Trophoblast cell (in vitro differentiated cells and primary cell): ENCODE results near the gene SLC51B.
A peak's percentile ranks its signal among the peaks of the same experiment; 100 is the strongest.

Experiments
- DNase-seq, 2 donors: peaks; one replicate each; pipeline ENCODE4 v3.0.0-alpha.2; 2016
- H2AFZ ChIP-seq: 2 replicates; pipeline ENCODE4 v1.6.1; 2013; ENCODE audit warnings: low read length, moderate library complexity, mild to moderate bottlenecking; ENCODE audit not compliant: insufficient read depth, poor library complexity
- H2AK5ac ChIP-seq: 2 replicates; pipeline ENCODE4 v1.6.1; 2013; ENCODE audit warnings: mild to moderate bottlenecking, low read length
- H2BK120ac ChIP-seq: 2 replicates; pipeline ENCODE4 v1.6.1; 2013; ENCODE audit warnings: low read length, mild to moderate bottlenecking, moderate library complexity; ENCODE audit not compliant: insufficient read depth, poor library complexity
- H2BK12ac ChIP-seq: 2 replicates; pipeline ENCODE4 v1.6.1; 2013; ENCODE audit warnings: mild to moderate bottlenecking, low read length, moderate library complexity
- H2BK5ac ChIP-seq: 2 replicates; pipeline ENCODE4 v1.6.1; 2013; ENCODE audit warnings: low read length, low read depth, moderate library complexity, mild to moderate bottlenecking; ENCODE audit not compliant: poor library complexity
- H3K14ac ChIP-seq: 2 replicates; pipeline ENCODE4 v1.6.1; 2013; ENCODE audit warnings: mild to moderate bottlenecking, low read length
- H3K18ac ChIP-seq: 2 replicates; pipeline ENCODE4 v1.6.1; 2013; ENCODE audit warnings: mild to moderate bottlenecking, low read length
- H3K23ac ChIP-seq: 2 replicates; pipeline ENCODE4 v1.6.1; 2013; ENCODE audit warnings: low read length
- H3K27ac ChIP-seq: 2 replicates; pipeline ENCODE4 v1.5.1; 2013; ENCODE audit warnings: low read depth, mild to moderate bottlenecking, inconsistent platforms, low read length, moderate library complexity
- H3K27me3 ChIP-seq: 2 replicates; pipeline ENCODE4 v1.6.1; 2013; ENCODE audit warnings: inconsistent platforms, mild to moderate bottlenecking, low read length, moderate library complexity; ENCODE audit not compliant: insufficient read depth
- H3K36me3 ChIP-seq, 2 experiments: 1 replicate in 1 of 2; 2 replicates in 1 of 2; pipeline ENCODE4 v1.6.1; 2013; ENCODE audit warnings: low read length in 2 of 2, mild to moderate bottlenecking in 2 of 2, moderate library complexity in 1 of 2; ENCODE audit not compliant: insufficient read depth in 2 of 2, control insufficient read depth in 1 of 2
- H3K4ac ChIP-seq: 2 replicates; pipeline ENCODE4 v1.6.1; 2013; ENCODE audit warnings: low read depth, mild to moderate bottlenecking, low read length, moderate library complexity
- H3K4me1 ChIP-seq, 2 experiments: 1 replicate in 1 of 2; 2 replicates in 1 of 2; pipeline ENCODE4 v1.6.1; 2013; ENCODE audit warnings: low read length in 2 of 2, mild to moderate bottlenecking in 2 of 2, moderate library complexity in 1 of 2; ENCODE audit not compliant: insufficient read depth in 2 of 2, control insufficient read depth in 1 of 2
- H3K4me2 ChIP-seq: 2 replicates; pipeline ENCODE4 v1.6.1; 2013; ENCODE audit warnings: inconsistent platforms, mild to moderate bottlenecking, low read length, moderate library complexity
- H3K4me3 ChIP-seq: 2 replicates; pipeline ENCODE4 v1.5.1; 2013; ENCODE audit warnings: mild to moderate bottlenecking, low read depth, low read length, inconsistent platforms
- H3K79me1 ChIP-seq: one replicate; pipeline ENCODE4 v1.6.1; 2013; ENCODE audit warnings: low read length
- H3K79me2 ChIP-seq: 2 replicates; pipeline ENCODE4 v1.6.1; 2013; ENCODE audit warnings: low read length, mild to moderate bottlenecking; ENCODE audit not compliant: control insufficient read depth, insufficient read depth, poor library complexity
- H3K9ac ChIP-seq: 2 replicates; pipeline ENCODE4 v1.6.1; 2013; ENCODE audit warnings: mild to moderate bottlenecking, low read length
- H3K9me3 ChIP-seq: 2 replicates; pipeline ENCODE4 v1.6.1; 2013; ENCODE audit warnings: low read depth, mild to moderate bottlenecking, control low read depth, inconsistent platforms, low read length; ENCODE audit not compliant: insufficient read depth
- H4K12ac ChIP-seq: 2 replicates; pipeline ENCODE4 v1.6.1; 2013; ENCODE audit warnings: low read depth, mild to moderate bottlenecking, low read length, moderate library complexity
- H4K8ac ChIP-seq: 2 replicates; pipeline ENCODE4 v1.6.1; 2013; ENCODE audit warnings: low read depth, mild to moderate bottlenecking, low read length, moderate library complexity
- H4K91ac ChIP-seq: one replicate; pipeline ENCODE4 v1.6.1; 2013; ENCODE audit warnings: low read depth, mild to moderate bottlenecking, low read length, moderate library complexity
- WGBS: extraction: QIAGEN DNeasy Blood & Tissue Kit; methylation state at CpG from one replicate; pipeline ENCODE4 v1.1.7; 2013; ENCODE audit warnings: missing lambda C conversion rate; ENCODE audit not compliant: insufficient read length, insufficient coverage; ENCODE audit errors: extremely low coverage; 5-methylcytosine and 5-hydroxymethylcytosine counted together

The SLC51B gene

GRCh38 chr15:65028921-65029735, 16.1 kb upstream of the SLC51B start, which contains the start of gene MTFMT:
Gene MTFMT, minus strand, starts transcription at chr15:65029639. Its CDS starts 26 bp downstream, at chr15:65029613.
- Histone ChIP-seq H3K4me2 (peak within 1 kb of the TSS; percentile 99), H3K27ac (no peak within 1 kb of the TSS), H2BK12ac (no peak within 1 kb of the TSS), H4K8ac (peak within 1 kb of the TSS; percentile 61), H2BK120ac (peak within 1 kb of the TSS; percentile 31), H2AFZ (peak within 1 kb of the TSS; percentile 90), H3K4me3 (peak within 1 kb of the TSS; percentile 94), H3K79me1 (peaks cover 5% of the 10 kb centered on the region), H3K18ac (peak within 1 kb of the TSS; percentile 97), H3K36me3 (no peaks in the 10 kb centered on the region), H3K27me3 (no peaks in the 10 kb centered on the region), H4K12ac (peak within 1 kb of the TSS; percentile 77), H3K9me3 (peaks cover 2% of the 10 kb centered on the region), H3K4me1 (peaks cover 2 to 3% of the 10 kb centered on the region in 2 experiments), H4K91ac (peak within 1 kb of the TSS; percentile 55), H3K9ac (peak within 1 kb of the TSS; percentile 94), H3K79me2 (peaks cover 5% of the 10 kb centered on the region), H2AK5ac (peak within 1 kb of the TSS; percentile 81), H3K23ac (no peak within 1 kb of the TSS), H3K4ac (peak within 1 kb of the TSS; percentile 90), H2BK5ac (peak within 1 kb of the TSS; percentile 16), H3K14ac (peak within 1 kb of the TSS; percentile 93)
- peak; percentile 74 to 86 for DNase-seq
- no CpG with 5 or more reads among the region's 73 CpGs for WGBS

DNA sequence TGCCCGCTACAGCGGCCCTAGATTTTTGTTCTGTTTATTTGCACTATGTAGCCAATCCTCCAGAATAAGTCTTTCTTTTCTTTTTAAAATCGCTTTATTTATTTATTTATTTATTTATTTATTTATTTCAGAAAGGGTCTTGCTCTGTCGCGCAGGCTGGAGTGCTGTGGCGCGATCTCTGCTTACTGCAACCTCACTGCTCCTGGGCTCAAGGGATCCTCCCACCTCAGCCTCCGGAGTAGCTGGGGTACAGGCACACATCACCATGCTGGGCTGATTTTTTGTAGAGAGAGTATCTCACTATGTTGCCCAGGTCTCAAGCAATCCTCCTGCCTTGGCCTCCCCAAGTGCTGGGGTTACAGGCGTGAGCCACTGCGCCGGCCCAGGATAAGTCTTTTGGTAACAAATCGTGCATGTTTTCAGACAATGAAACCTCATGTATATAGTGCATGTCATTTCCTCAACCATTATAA, 15.4 kb upstream of the SLC51B start:
- DNase-seq, result no peak
- Histone ChIP-seq H3K18ac (no peak overlapping the region), H3K4me1 (peaks cover 2 to 3% of the 10 kb centered on the region in 2 experiments), H2BK5ac (no peak overlapping the region), H3K9ac (no peak overlapping the region), H3K79me1 (peaks cover 5% of the 10 kb centered on the region), H3K36me3 (no peaks in the 10 kb centered on the region), H3K9me3 (peaks cover 2% of the 10 kb centered on the region), H3K23ac (no peak overlapping the region), H4K8ac (no peak overlapping the region), H2BK120ac (no peak overlapping the region), H3K4me3 (peak overlapping the region; percentile 10), H3K4ac (no peak overlapping the region), H2AFZ (no peak overlapping the region), H2BK12ac (no peak overlapping the region), H3K27me3 (no peaks in the 10 kb centered on the region), H4K91ac (no peak overlapping the region), H3K4me2 (peak overlapping the region; percentile 99), H4K12ac (no peak overlapping the region), H3K27ac (no peak overlapping the region), H3K14ac (no peak overlapping the region), H2AK5ac (no peak overlapping the region), H3K79me2 (peaks cover 5% of the 10 kb centered on the region)
- no CpG with 5 or more reads among the region's 12 CpGs for WGBS

DNA sequence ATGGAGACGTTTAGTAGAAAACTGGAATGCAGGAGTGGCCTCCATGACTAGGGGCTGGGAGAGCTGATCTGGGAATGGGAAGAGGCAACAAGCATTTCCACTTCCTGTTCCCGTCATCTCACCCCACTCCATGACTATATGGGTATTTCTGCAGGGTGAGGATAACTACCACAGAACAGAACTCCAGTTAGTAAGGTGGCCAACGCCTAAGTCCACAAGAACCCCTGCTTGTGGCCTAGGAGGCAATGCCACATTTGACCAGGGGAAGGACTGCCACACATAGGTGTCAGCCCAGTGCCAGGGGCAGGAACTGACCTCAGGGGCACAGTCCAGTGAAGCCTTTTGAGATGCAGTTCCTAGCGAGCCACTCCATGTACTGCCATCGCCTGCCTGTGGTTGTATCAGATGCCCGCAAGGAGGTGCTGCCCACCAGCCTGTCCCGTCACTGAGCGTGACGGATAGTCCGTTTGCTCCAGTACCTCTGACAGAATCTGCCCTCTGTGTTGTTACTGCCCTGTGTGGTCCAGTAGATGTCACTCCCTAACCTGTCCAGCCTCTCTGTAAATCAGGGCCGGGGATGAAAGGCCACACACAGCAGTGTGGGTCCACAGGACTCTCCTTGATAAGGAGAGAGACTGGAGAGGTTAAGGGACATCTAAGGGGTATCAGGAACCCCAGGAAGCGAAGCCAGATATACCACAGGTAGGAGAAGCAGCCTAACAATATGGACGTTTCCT, 12.2 kb upstream of the SLC51B start:
- H3K18ac ChIP-seq, result no peak overlapping the region
- no peak overlapping the region for H4K91ac ChIP-seq
- no peak overlapping the region for H3K4me3 ChIP-seq
- no peak overlapping the region for H3K4ac ChIP-seq
- peaks cover 2% of the 10 kb centered on the region for H3K9me3 ChIP-seq
- no peak overlapping the region for H2AK5ac ChIP-seq
- no peak overlapping the region for H3K23ac ChIP-seq
- no peak overlapping the region for H4K12ac ChIP-seq
- H3K27ac ChIP-seq, result no peak overlapping the region
- H3K14ac ChIP-seq, result no peak overlapping the region
- H3K36me3 ChIP-seq, result no peaks in the 10 kb centered on the region
- DNase-seq, result peak; percentile 60 to 76
- H2AFZ ChIP-seq, result no peak overlapping the region
- H2BK12ac ChIP-seq, result no peak overlapping the region
- H3K27me3 ChIP-seq, result no peaks in the 10 kb centered on the region
- no CpG with 5 or more reads among the region's 13 CpGs for WGBS
- H2BK120ac ChIP-seq, result no peak overlapping the region
- H3K4me1 ChIP-seq, result peaks cover 2 to 3% of the 10 kb centered on the region in 2 experiments
- peaks cover 5% of the 10 kb centered on the region for H3K79me2 ChIP-seq
- H3K79me1 ChIP-seq, result peaks cover 5% of the 10 kb centered on the region
- no peak overlapping the region for H3K4me2 ChIP-seq
- no peak overlapping the region for H4K8ac ChIP-seq
- H3K9ac ChIP-seq, result no peak overlapping the region
- no peak overlapping the region for H2BK5ac ChIP-seq

- Histone ChIP-seq H3K18ac (no peak overlapping the region), H2BK120ac (no peak overlapping the region), H3K9ac (no peak overlapping the region), H2BK5ac (no peak overlapping the region), H2AK5ac (no peak overlapping the region), H4K12ac (no peak overlapping the region), H3K4ac (no peak overlapping the region), H3K9me3 (peaks cover 2% of the 10 kb centered on the region), H3K23ac (no peak overlapping the region), H3K79me2 (peaks cover 5% of the 10 kb centered on the region), H3K27me3 (no peaks in the 10 kb centered on the region), H3K27ac (no peak overlapping the region), H3K79me1 (peaks cover 5% of the 10 kb centered on the region), H3K14ac (no peak overlapping the region), H3K4me1 (peaks cover 0 to 2% of the 10 kb centered on the region in 2 experiments), H4K8ac (no peak overlapping the region), H3K36me3 (no peaks in the 10 kb centered on the region), H2AFZ (no peak overlapping the region), H3K4me3 (no peak overlapping the region), H2BK12ac (no peak overlapping the region), H3K4me2 (no peak overlapping the region), H4K91ac (no peak overlapping the region)
- no CpG with 5 or more reads among the region's 4 CpGs for WGBS
- no peak for DNase-seq
Observed at GRCh38 chr15:65033659-65034269, 11.4 kb upstream of the SLC51B start.
